Measurements from ENCODE around the gene KDF1.

GRCh38 chr1:26956321-26956720 lies 3.9 kb downstream of the KDF1 start:
- TF ChIP-seq CTCF (conservative IDR thresholded peaks at IDR 0.05 in 1 of 2, IDR thresholded peaks at IDR 0.05 in 1 of 2; ENCODE audit: low read depth in 1 of 2, low read length in 2 of 2) (no peak), EZH2 (IDR thresholded peaks at IDR 0.05; ENCODE audit: low read length, missing control alignments) (no peak)

All from fibroblast of lung (primary cell).